Urinary bladder (tissue), 4 donors: ENCODE data around the gene DYRK2. TPM values are rescaled to one million over a fixed set of nuclear protein-coding genes. Genes with fewer than 3 reads are reported as not detected.
A peak's percentile ranks its signal among the peaks of the same experiment; 100 is the strongest.

Experiments used
- DNase-seq: peaks from one replicate; pipeline ENCODE4 v3.0.0-alpha.2; 2015; ENCODE audit errors: extremely low spot score
- H3K27ac ChIP-seq: one replicate; pipeline ENCODE4 v1.5.1; 2013; ENCODE audit warnings: low read depth, mild to moderate bottlenecking, moderate library complexity
- H3K36me3 ChIP-seq: one replicate; pipeline ENCODE4 v1.6.1; 2013; ENCODE audit warnings: mild to moderate bottlenecking, moderate library complexity; ENCODE audit not compliant: insufficient read depth
- H3K4me1 ChIP-seq: one replicate; pipeline ENCODE4 v1.6.1; 2013; ENCODE audit warnings: mild to moderate bottlenecking, moderate library complexity; ENCODE audit not compliant: insufficient read depth
- H3K4me3 ChIP-seq: one replicate; pipeline ENCODE4 v1.5.1; 2013; ENCODE audit warnings: low read depth, low read length
- WGBS: extraction: QIAGEN DNeasy Blood & Tissue Kit; methylation state at CpG from one replicate; pipeline ENCODE4 v1.1.7; 2013; 5-methylcytosine and 5-hydroxymethylcytosine counted together
- polyA plus RNA-seq: library from polyadenylated mRNA; stranded (reverse); fragments of 200-250 nt; gene quantifications from one replicate; pipeline ENCODE4 v1.2.3, GENCODE V29; 2013
- total RNA-seq: library from RNA; depleted of rRNA; stranded (reverse); fragments of >200 nt; gene quantifications from one replicate; pipeline ENCODE4 v1.2.3, GENCODE V29; 2014
- donor health status: healthy with polysubstance abuse.
- donor health status: healthy.

Gene DYRK2
- total and polyA plus RNA-seq, 2 donors: 12.0 to 40.9 TPM

DNA sequence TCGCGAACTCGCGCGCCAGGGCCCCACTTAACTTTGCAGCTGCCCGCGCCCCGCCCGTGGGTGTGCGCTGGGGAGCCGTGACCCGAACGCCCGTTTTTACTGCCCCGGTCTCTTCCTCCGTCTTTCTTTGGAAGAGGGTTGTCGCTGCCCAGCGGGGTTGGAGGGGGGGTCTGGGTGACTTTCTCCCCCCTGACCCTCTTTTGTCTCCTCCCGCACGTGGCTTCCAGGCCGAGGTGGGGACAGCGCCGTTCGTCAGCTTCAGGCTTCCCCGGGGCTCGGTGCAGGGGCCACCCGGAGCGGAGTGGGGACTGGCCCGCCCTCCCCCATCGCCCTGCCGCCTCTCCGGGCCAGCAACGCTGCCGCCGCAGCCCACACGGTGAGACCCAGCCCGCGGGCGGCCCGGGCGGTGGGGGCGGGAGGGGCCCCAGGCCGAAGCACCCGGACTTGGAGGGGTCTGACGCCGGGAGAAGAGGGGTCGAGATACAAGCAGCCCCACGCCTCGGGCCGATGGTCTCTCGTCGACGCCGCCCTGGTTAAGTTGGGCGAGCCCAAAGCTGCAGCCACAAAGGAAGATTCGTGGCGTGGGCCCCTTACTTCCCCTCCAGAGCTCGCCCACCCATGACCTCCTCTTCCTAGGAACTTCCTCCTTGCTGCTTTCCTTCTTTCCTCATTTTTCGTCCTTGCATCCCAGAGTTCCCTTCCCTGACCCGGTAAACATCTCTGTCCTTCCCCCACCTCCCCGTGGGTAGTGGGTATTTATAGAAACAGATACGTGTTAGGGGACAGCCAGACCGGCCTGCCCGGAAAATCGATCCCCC is 1.2 kb downstream of the DYRK2 start:
- under 1% methylated on average over 65 of the region's 65 CpGs for WGBS
- no peaks in the 10 kb centered on the region for H3K36me3 ChIP-seq
- no peak for DNase-seq
- peak overlapping the region; percentile 99 for H3K27ac ChIP-seq
- H3K4me3 ChIP-seq: peak overlapping the region; percentile 99
- peaks cover 1% of the 10 kb centered on the region for H3K4me1 ChIP-seq

DNA sequence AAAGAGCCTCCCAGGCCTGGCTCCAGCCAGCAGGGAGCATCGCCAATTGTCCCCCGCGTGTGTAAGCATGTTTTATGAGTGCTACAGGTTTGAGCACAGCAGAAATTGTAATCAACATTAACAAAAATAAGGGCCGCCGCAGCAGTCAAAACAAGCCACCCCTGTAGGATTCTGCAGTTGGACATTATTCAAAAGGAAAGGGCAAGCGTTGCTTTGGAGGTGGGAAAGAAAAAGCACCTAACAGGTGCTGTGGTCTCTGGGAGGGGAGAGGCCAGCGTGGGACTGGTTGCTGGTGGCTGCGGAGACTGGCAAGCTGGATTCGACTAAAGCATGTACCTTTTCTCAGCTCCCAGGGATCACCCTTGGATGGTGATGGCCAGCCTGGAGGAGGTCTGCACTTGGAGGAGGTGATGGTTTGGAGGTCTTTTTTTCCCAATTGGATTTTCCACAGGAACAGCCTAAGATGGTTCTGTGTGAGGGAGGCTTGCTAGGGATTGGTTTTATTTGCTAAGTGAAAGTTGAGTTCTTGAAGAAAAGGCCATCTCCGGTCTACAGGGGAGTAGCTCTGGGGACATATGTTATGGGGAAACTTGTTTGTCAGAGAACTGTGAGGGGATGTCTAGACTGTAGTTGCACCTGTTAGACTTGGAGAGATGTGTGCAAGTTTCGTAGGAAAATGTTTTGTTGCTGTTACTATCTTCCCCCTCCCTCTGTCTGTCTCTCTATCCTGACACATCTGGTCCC is 2.0 kb downstream of the DYRK2 start:
- Histone ChIP-seq H3K4me3 (peak overlapping the region; percentile 99), H3K4me1 (peaks cover 1% of the 10 kb centered on the region), H3K27ac (peak overlapping the region; percentile 99), H3K36me3 (no peaks in the 10 kb centered on the region)
- 20% methylated on average over 11 of the region's 11 CpGs for WGBS
- DNase-seq: peak; percentile 47

DNA sequence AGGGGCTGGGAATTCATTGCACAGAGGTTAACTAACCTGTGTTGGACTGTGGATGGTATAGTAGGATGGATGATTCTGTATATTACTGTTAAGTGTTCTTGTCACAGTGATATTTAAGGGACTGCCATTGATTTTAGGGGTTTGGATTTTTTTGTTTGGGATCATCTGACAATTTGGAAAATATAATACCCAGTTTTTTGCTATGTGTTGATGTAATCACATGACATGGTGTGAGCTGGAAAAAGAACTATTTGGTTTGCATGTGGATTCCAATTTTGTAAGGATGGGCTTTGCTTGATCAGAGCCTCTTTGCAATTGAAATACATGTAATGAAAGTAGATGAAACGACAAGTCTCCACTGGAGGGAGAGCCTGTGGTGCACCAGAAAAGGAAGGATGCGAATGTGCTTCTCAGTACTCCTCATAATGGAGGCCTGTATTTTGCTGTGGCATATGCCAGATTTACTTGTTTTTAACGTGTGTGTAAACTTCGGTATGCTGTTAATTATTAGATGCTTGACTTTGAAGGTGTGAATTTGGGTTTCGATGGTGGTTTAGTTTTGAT is 2.7 kb downstream of the DYRK2 start:
- peak overlapping the region; percentile 99 for H3K4me3 ChIP-seq
- H3K36me3 ChIP-seq: no peaks in the 10 kb centered on the region
- DNase-seq: no peak
- no peak overlapping the region for H3K27ac ChIP-seq
- WGBS: 42% methylated on average over 5 of the region's 5 CpGs
- peaks cover 1% of the 10 kb centered on the region for H3K4me1 ChIP-seq

DNA sequence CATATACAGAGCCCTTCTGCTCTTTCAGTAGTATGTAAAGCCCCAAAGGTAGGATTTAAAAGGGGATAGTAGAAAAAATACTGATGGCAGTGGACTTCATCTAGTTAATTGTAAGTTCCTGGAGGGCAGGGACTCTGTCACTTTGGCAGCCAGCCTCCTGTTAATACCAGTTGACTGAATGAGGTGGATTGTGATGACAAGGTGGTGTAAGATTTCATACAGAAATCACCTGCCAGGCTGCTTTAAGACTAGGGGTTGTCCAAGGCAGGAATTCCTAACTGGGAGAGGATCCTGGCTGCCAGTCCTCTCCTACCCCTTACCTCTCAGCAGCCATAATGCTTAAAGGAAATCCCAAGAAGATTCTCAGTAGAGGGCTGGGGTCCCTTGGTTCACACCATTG is 7.3 kb downstream of the DYRK2 start:
- H3K4me1 ChIP-seq: peaks cover 1% of the 10 kb centered on the region

DNA sequence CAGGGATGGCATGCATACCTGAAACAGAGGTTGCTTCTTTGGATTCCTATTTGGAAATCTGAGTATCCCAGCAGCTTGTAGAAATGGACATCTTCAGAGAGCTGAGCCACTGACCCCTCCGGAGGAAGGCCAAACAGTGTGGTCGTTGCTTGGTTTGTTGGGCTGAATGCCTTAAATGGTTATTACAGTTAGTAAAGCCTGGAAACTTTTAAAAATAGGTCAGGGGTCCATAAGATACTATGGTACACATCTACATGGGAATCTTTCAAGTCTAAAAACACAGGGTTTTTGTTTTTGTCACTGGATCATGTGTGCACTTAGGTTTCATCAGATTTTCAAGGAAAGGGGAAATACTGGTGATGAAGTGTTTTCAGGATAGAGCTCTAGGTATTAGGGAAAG is 7.7 kb downstream of the DYRK2 start:
- Histone ChIP-seq H3K27ac (no peak overlapping the region), H3K4me1 (peaks cover 1% of the 10 kb centered on the region), H3K36me3 (peaks cover 3% of the 10 kb centered on the region), H3K4me3 (no peak overlapping the region)
- DNase-seq: no peak
- WGBS: 47% methylated on average over 2 of the region's 2 CpGs

More for the DNA sequence above, 7.3 kb downstream of the DYRK2 start:
- Histone ChIP-seq H3K36me3 (peaks cover 3% of the 10 kb centered on the region), H3K4me3 (no peak overlapping the region), H3K27ac (no peak overlapping the region)
- DNase-seq: no peak

DNA sequence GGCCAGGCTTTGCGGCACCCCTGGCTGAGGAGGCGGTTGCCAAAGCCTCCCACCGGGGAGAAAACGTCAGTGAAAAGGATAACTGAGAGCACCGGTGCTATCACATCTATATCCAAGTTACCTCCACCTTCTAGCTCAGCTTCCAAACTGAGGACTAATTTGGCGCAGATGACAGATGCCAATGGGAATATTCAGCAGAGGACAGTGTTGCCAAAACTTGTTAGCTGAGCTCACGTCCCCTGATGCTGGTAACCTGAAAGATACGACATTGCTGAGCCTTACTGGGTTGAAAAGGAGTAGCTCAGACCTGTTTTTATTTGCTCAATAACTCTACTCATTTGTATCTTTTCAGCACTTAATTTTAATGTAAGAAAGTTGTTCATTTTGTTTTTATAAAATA is 9.9 kb downstream of the DYRK2 start:
- H3K4me1 ChIP-seq: no peaks in the 10 kb centered on the region
- no peak overlapping the region for H3K4me3 ChIP-seq
- H3K27ac ChIP-seq: no peak overlapping the region
- WGBS: 78% methylated on average over 8 of the region's 8 CpGs
- no peak for DNase-seq
- peaks cover 3% of the 10 kb centered on the region for H3K36me3 ChIP-seq

DNA sequence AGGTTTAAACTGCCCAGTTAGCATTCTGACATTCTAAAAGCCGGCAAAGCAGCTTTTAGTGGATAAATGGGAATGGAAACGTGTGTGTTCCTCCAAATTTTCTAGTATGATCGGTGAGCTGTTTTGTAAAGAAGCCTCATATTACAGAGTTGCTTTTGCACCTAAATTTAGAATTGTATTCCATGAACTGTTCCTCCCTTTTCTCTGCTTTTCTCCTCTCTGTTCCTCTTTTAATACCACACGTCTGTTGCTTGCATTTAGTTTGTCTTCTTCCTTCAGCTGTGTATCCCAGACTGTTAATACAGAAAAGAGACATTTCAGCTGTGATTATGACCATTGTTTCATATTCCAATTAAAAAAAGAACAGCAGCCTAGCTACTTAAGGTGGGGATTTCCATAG is 10.7 kb downstream of the DYRK2 start:
- Histone ChIP-seq H3K4me3 (no peak overlapping the region), H3K36me3 (peaks cover 3% of the 10 kb centered on the region), H3K27ac (no peak overlapping the region), H3K4me1 (no peaks in the 10 kb centered on the region)
- no peak for DNase-seq
- 58% methylated on average over 4 of the region's 4 CpGs for WGBS

DNA sequence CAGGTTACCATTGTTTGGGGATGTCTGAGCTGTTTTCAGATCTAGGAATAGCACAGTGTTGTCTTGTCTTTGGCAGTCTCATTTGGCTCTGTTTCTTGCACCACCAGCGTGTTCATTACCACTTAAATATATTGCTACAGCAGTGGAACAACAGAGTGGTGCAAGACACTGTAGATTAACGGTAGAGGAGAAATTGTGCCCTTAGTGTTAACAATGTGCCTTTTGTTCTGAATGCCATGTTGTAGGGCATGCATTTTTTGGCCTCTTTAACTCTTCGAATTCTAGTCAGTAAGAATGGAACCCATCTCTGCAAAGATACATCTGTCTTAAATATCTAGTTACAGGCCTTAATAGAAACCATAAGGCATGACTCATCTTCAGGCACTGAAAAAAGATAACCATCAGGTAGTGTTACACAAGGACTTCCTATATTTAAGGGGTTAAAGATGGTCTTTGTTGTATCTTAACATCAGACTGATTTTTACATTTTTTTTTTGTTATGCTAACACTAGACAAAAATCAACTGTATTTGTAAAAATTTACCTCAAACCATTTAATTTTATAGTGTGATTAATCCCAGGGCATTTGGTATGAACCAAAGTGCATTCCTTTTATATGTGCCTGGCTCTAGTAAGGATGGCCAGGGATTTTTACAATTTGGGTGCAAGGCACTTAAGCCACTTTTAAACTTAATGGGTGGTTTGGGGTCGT is 12.9 kb downstream of the DYRK2 start:
- Histone ChIP-seq H3K36me3 (peaks cover 3% of the 10 kb centered on the region), H3K4me3 (no peak overlapping the region), H3K27ac (no peak overlapping the region), H3K4me1 (no peaks in the 10 kb centered on the region)
- no peak for DNase-seq
- 43% methylated on average over 4 of the region's 4 CpGs for WGBS

DNA sequence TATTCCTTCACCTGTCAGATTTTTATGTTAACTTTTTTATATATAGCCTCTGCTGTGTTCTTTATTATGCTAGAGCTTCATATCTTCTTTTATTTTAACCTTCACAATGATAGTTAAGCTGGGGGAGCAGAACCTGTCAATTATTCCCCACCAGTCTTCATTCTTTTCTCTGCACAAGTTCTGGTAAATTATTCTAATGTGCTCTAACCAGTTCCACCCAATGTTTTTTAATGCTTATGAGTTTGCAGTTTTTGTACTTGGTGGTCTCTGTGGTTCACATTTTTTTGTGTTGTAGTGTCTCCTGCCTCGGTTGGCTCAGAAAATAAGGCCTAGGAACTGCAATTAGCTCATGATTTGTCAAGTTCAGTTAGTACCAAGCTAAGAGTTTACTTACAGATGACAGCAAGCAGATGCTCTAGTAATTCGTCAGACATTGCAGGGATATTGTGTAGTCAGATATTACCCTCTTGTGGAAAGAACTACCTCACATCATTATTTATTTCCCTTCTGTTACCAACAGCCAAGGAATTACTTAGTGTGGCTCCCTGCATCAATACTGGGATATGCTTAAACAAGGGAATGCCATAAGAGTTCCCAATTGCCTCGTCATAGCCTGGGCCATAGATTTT is 14.5 kb downstream of the DYRK2 start:
- DNase-seq: no peak
- peaks cover 3% of the 10 kb centered on the region for H3K36me3 ChIP-seq
- WGBS: 37% methylated on average over 3 of the region's 3 CpGs
- no peak overlapping the region for H3K27ac ChIP-seq
- no peaks in the 10 kb centered on the region for H3K4me1 ChIP-seq
- H3K4me3 ChIP-seq: no peak overlapping the region

DNA sequence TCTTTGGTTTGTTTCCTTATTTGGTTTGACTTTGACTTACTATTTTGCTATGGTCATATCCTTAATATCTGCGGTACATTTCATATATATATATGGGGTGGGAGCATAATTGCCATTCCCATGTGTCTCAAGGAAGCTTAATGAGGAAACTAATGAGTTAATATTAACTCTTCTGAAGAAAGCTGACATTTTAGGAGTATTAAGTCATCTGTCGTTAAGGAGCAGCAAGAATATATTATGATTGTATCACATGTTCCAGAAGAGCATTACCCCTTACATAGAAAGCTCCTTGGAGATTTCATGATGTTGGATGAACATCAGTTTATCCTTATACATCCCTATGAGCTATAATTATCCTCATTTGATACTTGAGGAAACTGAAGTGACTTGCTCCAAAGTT is 15.6 kb downstream of the DYRK2 start:
- Histone ChIP-seq H3K27ac (no peak overlapping the region), H3K36me3 (no peaks in the 10 kb centered on the region), H3K4me1 (no peaks in the 10 kb centered on the region), H3K4me3 (no peak overlapping the region)
- DNase-seq: no peak
- WGBS: 63% methylated on average over 2 of the region's 2 CpGs

DNA sequence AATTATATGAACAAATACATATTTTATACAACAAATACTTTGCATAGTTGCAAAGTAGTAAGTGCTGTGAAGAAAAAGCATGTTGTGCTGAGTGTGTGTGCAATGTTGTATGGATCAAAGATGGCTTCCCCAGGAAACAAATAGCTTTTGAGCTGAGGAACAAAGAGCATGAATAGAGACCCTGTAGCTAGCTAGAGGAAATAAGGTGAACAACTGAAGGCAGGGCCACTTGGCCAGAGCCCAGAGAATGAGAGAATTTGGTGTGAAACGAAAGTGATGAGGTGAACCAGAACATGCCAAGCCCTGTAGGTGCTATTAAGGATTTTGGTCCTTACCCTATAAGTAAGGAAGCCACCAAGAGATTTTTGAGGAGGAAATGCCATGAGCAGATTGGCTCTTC is 17.1 kb downstream of the DYRK2 start:
- 83% methylated on average over 1 of the region's 1 CpG for WGBS
- Histone ChIP-seq H3K27ac (no peak overlapping the region), H3K4me3 (no peak overlapping the region)

DNA sequence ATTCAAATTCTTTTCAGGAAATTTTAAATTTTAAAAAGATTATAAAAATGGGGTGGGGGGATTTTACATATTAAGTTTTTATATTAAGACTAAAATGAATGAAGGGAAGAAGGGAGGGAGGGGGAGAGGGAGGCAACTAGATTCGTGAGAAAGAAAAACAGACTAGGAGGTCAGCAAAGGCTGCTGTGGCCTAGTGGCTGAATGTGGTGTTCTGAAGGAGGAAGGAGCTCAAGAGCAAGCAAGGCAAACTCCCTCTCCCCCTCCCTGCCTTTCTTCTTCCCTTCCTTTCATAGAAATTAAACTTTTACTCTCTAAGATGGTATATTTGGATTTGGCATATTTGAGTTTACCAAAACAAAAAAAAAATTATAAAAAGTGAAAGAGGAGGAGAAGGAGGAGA is 18.1 kb downstream of the DYRK2 start:
- Histone ChIP-seq H3K36me3 (no peaks in the 10 kb centered on the region), H3K27ac (no peak overlapping the region), H3K4me3 (no peak overlapping the region), H3K4me1 (no peaks in the 10 kb centered on the region)
- 57% methylated on average over 1 of the region's 1 CpG for whole genome bisulfite sequencing
- DNase-seq: no peak

More for the DNA sequence above, 17.1 kb downstream of the DYRK2 start:
- no peaks in the 10 kb centered on the region for H3K36me3 ChIP-seq
- DNase-seq: no peak
- no peaks in the 10 kb centered on the region for H3K4me1 ChIP-seq
